ENCODE results near the gene CHCHD2. TPM values are rescaled to one million over a fixed set of nuclear protein-coding genes. Genes with fewer than 3 reads are reported as not detected.
"Not testable (repeated sequence)": the region's sequence is repeated elsewhere in the genome, so short reads cannot be mapped to it uniquely, and the experiment has no call there.

CHCHD2 gene, protein sequence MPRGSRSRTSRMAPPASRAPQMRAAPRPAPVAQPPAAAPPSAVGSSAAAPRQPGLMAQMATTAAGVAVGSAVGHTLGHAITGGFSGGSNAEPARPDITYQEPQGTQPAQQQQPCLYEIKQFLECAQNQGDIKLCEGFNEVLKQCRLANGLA
- polyA plus RNA-seq (2013, experiment 1 of 2; ENCODE audit: insufficient read length): 349 TPM
- polyA plus RNA-seq (2013, experiment 2 of 2; ENCODE audit: insufficient read length): 206 TPM

DNA sequence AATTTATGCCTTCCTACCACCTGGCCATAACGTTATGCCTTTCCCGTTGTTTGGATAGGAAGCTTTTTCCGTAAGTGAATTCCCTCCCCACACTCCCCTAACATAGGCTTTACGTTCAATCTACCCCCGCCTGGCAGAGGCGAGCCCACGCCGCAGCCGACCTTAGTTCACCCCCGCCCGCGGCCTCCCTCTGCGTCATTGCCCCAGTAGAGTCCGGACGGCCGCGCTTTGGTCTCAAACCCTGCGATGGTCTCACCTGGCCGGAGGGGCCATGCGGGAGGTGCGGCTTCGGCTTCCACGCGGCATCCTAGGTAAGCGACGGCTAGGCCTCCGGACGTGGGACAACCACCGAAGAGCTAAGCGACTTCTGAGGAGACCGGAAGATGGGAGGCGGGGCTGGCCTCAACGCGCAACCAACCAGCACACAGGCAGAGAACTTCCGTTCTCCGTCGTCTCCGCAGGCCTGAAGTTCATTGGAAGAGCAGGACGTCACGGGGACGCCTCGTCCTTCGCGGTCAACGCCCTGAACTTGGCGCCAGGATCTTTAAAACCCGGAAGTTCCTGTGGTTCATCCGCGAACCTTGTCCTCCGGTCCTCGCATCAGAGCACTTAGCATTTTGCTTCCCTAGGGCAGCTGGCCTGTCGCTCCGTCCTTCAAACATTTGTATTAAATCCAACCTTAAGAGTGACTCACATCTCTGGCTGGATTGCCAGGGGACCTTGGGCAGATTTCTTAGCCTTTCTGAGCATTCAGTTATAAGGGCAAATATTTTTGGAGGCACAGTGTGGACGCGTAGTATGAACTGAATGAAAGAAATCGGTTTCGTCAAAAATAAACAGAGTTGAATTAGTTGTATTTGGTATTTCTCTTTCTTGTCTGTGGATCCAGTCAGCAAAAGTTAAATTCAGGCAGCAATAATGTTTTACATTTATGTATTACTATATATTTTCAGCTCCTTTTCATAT is at the start of gene CHCHD2:
CHCHD2 (minus strand) TSS at position 369 of the 966 bp plus-strand sequence; CDS start at position 306, 63 bp downstream.
- DNase-seq: peak; percentile 99

DNA sequence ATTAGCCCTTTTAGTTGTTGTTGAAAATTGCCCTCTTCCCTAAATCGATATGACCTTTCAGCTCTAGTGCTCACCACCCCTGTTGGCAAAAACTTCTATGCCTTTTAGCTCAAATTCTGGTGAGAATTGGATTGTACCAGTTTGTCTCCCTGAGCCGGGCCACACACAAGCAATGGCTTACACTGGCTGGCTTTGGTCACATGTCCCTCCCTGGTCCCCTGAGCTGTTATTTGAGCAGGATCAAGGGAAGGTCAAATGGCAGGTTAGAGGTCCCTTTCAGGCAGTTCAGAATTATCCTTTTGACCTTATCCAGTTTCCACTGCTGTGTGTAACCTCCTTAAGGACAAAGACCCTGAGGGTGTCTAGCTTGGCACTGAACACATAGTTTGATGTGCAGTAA is 24.8 kb upstream of the CHCHD2 start:
- not testable (repeated sequence) for DNase-seq

DNA sequence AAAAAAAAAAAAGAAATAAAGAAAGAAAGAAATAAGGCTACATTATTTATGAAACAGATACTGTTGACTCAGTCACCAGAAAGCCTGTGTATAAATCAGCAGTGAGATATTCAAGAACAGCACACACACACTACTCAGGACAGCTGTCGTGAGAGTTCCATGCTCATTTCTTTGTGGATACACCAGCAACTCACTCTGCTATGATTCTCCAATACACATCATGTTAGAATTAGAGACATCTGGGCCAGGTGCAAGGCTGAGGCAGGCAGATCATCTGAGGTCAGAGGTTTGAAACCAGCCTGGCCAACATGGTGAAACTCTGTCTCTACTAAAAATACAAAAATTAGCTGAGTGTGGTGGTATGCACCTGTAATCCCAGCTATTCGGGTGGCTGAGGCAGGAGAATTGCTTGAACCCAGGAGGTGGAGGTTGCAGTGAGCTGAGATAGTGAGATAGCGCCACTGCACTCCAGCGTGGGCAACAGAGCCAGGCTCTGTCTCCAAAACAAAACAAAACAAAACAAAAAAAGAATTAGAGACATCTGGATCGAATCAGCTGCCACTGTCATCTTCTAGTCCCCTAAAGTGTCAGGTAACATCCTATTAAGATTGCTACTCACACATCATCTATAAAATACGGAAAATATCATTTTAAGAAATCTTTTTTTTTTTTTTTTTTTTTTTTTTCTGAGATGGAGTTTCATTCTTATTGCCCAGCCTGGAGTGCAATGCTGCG is 21.1 kb upstream of the CHCHD2 start:
- no peak for DNase-seq

DNA sequence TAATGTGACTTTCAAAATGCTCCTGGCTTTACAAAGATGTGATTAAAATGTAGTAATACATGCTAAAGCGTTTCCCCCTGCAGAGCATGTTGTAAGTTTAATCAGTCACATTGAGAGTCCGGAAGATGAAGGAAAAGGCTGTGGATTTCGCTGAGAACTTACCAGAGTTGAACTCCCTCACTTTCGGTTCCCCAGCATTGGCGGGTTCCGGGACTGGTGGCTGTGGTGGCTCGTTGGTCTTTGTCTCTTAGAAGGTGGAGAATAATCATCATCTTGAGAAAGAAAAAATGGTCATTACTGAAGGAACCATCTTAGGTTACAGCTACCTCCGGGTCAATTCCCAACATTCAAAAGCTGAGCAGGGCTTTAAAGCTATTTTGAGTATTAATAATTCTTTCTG is 19.6 kb upstream of the CHCHD2 start:
- no peak for DNase-seq

DNA sequence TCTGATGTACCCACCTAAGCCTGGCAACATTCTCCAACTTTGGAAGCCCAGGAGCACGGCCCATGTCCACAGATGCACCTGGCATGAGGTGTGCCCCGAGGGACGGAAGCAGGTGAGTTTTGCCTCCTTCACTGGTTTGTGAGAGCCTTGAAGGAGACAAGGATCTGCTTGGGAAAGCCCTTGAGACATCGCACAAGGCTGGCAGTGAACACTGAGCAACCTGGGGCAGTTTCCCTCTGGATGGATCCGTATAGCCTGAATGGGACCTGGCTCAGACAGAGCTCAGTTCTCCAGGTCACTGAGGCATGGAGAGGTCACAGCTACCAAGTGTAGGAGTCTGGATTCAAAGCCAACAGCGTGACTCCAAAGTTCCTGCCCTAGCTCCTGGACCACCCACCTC is 18.7 kb upstream of the CHCHD2 start:
- DNase-seq: no peak

DNA sequence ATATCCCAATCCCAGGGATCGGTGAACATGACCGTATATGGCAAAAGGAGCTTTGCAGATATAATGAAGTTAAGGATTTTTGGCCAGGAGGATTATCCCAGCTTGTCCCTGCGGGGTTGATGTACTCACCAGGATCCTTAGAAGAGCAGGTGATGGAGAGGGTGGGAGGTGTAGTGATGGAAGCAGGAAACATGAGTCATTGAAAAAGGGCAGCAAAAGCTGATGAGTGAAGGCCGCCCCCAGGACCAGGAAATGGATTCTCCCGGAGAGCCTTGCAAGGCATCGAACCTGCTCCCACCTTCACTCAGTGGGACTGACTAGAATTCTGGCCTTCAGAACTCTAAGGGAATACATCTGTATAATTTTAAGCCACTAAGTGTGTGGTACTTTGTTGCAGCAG is 15.2 kb upstream of the CHCHD2 start:
- DNase-seq: no peak

DNA sequence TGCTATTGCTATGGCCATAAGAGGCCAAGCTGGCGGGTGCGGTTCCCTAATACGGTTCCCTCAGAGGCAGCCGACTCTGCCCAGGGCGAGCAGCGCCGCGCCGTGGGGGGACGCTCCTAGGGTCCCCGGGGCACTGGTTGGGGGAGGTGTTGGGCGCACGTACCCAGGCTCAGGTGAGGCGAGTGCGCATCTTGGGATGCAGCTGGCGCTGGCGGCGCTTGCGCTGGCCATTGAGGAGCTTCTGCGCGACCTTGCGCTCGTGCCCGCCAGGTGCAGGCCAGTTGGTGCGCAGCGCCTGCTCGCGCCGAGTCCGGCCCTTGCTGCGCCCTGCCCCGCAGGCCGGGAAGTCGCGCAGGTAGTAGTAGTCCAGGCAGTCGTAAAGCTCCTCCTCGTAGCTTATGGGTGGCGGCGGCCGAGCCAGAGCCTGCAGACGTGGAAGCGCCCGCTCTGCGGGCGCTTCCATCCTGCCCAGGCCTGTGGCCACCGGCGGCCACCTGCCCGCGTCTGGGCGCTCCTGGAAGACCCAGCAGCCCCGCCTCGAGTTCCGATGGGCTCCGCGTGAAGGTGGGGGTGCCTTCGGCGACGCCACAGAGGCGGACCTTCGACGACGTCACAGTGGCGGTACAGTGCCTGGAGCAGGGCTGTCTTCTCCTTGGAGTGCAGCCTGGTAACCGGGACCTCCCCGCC is 9.7 kb upstream of the CHCHD2 start, which contains the start of gene NUPR2:
NUPR2 (minus strand) TSS at position 566 of the 687 bp plus-strand sequence; CDS start at position 463, 103 bp downstream.
- DNase-seq: no peak

DNA sequence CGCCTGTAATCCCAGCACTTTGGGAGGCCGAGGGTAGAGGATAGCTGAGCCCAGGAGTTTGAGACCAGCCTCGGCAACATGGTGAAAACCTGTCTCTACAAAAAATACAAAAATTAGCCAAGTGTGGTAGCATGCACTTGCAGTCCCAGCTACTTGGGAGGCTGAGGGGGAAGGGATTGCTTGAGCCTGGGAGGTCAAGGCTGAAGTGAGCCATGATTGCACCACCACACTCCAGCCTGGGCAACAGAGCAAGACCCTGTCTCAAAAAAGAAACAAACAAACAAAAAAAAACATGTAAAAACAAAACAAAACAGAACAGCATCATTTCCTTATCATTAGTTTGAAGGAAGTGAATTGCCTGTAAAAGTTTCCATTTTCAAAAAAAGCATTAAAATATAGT is 6.0 kb upstream of the CHCHD2 start:
- not testable (repeated sequence) for DNase-seq

DNA sequence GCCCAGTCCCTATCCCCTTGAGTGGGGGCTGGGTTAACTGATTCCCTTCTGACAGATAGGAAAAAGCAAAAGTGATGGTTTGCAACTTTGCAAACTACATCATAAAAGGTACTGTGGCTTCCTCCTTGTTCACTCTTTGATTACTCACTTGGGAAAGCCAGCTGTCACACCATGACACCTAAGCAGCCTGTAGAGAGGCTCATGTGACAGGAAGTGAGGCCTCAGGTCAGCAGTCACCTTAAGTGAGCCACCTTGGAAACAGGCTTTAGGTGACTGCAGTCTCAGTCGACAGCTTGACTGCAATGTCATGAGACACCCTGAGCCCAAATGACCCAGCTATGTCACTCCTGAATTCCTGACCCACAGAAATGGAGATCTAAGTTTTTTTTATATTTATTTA is 4.3 kb upstream of the CHCHD2 start:
- DNase-seq: no peak

DNA sequence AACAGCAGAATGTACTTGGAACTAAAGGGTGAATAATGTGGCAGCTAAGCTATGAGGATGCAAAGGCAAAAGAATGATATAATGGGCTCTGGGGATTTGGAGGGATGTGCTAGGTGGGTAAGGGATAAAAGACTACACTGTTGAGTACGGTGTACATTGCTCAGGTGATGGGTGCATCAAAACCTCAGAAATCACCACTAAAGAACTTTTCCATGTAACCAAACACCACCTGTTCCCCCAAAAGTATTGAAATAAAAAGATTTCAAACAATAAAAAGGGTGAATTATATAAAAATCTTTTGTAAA is 1.6 kb upstream of the CHCHD2 start:
- no peak for DNase-seq

DNA sequence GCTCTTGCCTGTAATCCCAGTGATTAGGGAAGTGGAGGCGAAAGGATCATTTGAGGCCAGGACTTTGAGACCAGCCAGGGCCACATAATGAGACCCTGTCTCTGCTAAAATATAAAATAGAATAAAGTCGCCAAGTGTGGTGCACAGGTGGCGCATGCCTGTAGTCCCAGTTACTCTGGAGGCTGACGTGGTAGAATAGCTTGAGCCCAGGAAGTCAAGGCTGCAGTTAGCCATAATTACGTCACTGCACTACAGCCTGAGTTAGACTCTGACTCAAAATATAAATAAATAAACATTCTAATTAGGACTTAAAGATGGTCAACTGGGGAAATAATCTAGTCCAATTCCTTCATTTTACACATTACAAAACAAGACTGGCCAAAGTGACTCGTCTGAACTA is 768 bp downstream of the CHCHD2 start:
- peak; percentile 79 for DNase-seq

DNA sequence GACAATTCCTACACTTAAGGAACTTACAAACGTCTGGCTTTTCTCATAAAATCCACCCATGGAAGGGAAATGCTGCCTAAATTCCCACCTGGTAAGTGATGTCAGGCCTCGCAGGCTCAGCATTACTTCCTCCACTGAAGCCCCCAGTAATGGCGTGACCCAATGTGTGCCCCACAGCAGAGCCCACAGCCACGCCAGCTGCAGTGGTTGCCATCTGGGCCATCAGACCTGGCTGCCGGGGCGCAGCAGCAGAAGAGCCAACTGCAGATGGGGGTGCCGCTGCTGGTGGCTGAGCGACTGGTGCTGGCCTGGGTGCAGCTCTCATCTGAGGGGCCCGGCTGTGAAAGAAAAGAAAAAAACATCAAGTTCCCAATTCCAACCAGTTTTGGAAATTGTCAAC is 2.1 kb downstream of the CHCHD2 start:
- DNase-seq: not testable (repeated sequence)

DNA sequence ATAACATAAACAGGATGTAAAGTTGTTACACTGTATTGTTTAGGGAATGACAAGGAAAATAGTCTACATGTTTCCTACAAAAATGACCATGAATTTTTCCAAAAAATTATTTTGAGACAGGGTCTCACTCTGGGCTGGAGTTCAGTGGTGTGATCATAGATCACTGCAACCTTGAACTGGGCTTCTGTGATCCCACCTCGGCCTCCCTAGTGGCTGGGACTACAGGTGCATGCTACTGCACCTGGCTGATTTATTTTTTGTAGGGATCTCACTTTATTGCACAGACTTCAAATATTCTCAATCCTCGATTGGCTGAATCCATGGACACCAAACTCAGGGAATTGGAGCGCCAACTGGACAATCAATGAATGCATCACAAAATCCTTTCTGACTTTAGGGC is 6.6 kb downstream of the CHCHD2 start:
- no peak for DNase-seq

DNA sequence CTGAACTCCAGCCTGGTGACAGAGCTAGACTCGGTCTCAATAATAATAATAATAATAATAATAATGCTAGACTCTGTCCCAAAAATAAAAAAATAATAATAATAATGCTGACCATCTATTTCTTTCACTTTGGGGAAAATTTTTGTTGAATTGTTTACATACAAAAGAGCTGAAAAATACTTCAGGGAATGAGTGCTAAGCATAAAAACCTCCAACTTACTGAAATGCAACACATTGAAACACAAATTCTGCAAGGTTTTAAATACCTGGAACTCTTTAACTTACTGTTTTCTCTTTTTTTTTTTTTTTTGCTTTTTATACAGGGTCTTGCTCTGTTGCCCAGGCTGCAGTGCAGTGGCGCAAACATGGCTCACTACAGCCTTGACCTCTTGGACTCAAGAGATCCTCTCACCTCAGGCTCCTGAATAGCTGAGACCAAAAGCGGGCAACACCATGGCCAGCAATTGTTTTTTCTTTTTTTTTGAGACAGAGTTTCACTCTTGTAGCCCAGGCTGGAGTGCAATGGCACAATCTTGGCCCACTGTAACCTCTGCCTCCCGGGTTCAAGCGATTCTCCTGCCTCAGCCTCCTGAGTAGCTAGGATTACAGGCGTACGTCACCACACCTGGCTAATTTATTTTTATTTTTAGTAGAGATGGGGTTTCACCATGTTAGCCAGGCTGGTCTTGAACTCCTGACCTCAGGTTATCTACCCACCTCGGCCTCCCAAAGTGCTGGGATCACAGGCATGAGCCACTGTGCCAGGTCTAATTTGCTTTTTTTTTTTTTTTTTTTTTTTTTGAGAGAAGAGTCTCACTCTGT is 7.9 kb downstream of the CHCHD2 start:
- DNase-seq: not testable (repeated sequence)

DNA sequence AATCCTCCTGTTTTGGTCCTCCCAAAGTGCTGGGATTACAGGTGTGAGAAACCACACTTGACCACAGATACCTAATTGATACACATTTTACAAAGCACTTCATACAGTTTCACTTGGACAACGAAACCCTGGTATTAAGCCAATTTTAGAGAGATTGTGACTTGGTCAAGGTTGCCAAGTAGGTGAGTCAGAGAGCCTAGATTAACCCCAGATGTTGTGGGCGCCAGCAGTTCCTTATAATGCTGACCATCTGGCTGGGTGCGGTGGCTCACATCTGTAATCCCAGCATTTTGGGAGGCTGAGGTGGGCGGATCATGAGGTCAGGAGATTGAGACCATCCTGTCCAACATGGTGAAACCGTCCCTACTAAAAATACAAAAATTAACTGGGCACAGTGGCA is 8.6 kb downstream of the CHCHD2 start:
- DNase-seq: peak; percentile 68

DNA sequence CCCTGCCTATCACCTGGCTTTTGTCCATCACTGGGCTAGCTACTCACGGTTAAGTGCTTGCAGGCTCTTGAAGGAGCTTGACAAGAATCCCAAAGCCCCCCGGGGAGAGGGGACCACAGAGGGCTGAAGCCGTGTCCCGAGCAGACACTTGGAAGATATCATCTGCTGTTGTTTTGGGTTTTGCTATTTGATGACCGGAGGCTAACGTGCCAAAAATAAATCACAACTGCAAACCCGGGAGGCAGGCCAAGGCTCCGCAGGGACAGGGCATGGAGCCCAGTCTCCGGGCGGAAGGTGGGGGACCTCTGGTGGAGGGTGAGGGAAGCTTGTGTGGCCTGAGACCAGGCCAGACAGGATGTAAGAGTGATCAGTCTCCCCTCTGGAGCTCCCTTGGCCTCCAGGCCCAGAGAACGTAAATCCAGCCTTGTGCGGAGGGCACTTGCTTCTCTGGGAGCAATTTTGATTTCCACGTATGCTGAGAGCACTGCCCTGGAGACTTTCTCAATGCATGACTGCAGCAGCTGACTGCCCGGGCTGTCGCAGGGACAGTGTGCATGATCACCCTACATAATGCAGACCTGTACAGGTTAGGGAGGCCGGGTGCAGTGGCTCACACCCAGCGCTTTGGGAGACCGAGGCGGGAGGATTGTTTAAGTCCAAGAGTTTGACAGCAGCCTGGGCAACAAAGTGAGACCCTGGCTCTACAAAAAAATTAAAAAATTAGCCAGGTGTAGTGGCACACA is 13.3 kb downstream of the CHCHD2 start, which contains the start of gene PHKG1:
PHKG1 (minus strand) TSS at position 164 of the 743 bp plus-strand sequence. CDS start 4,011 bp downstream, outside the sequence.
- peak; percentile 76 for DNase-seq

DNA sequence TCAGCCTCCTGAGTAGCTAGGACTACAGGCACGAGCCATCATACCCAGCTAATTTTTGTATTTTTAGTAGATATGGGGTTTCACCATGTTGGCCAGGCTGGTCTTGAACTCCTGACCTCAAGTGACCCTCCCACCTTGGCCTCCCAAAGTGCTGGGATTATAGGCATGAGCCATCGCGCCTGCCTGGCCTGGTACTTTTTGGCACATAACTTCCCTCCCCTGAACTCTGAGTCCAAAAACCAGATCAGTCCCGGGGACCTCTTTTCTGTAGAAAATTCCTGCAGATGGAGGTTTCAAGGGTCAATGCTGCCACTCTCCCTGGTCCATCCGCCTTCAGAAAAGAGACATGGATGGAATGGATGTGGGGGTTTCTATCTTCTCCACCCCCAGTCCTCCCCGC is 13.9 kb downstream of the CHCHD2 start:
- not testable (repeated sequence) for DNase-seq

DNA sequence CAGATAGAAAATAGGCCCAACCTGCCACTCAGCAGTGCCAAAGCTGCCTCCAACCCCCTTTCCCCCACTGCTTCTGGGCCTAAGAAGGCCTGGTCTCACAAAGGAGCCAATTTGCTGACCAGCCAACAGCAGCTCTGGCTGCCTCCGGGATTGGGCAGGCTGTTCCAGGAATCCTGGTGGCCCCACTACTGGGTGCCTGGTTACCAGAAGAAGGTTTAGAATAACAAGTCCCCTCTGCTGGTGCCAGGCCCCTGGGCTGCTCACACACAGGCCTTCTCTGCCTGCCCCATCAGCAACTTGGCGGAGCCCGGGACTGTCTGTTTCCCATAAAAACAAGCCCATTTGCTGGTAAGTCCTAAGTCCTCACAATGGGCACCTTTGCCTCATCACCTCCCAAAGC is 14.7 kb downstream of the CHCHD2 start:
- no peak for DNase-seq

DNA sequence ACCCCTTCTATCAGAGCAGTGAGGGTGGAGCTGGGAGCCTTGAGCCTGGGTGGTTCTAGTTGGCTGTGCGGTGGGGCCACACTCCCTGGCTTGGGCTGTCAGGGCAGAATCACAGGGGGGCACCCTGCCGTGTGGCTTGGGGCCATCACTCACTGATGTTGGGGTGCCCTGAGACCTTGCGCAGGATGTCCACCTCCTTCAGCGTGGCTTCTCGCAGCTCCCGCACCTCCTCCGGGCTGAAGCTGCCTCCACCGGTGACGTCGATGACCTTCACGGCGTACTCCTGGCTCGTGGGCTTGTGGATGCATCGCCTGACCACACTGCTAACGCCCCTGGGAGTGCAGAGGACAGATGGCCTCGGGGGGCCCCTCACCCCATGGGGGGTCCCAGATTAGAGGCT is 18.8 kb downstream of the CHCHD2 start:
- DNase-seq: no peak

DNA sequence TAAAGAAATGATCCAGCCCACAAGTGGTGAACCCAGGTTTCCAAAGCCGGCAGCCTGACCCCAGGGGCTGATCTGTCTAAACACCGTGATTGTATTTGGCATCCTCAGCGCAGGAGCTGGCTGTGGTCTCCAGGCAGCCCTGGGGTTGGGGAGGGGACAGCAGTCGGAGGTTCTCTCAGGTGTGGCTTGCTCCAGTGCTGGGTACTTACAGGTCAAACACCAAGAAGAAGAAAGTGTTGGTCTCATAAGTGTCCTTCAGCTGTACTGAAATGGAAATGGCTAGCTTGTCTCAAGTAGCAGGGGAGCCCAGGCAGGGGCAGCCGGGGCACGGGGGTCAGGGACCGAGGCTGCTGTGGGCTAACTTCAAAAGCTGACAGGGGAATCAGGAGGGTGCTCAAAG is 19.5 kb downstream of the CHCHD2 start:
- DNase-seq: no peak
